Muscle of leg (tissue), 11 donors: ENCODE measurements around the gene HSF4. TPM values are rescaled to one million over a fixed set of nuclear protein-coding genes. Genes with fewer than 3 reads are reported as not detected.

ENCODE experiments used
- DNase-seq: peaks from one replicate; pipeline ENCODE4 v3.0.0; 2013
- H3K27ac ChIP-seq: one replicate; pipeline ENCODE4 v1.5.1; 2013; ENCODE audit warnings: mild to moderate bottlenecking, low read length, control low read depth
- H3K27me3 ChIP-seq: one replicate; pipeline ENCODE4 v1.6.1; 2013; ENCODE audit warnings: low read length; ENCODE audit not compliant: control insufficient read depth, insufficient read depth
- H3K36me3 ChIP-seq: one replicate; pipeline ENCODE4 v1.6.1; 2013; ENCODE audit warnings: low read length; ENCODE audit not compliant: control insufficient read depth, insufficient read depth
- H3K4me1 ChIP-seq: one replicate; pipeline ENCODE4 v1.6.1; 2013; ENCODE audit warnings: low read length; ENCODE audit not compliant: control insufficient read depth, insufficient read depth
- H3K4me3 ChIP-seq: one replicate; pipeline ENCODE4 v1.5.1; 2013; ENCODE audit warnings: low read length, control low read depth
- H3K9me3 ChIP-seq: replicated peaks from 2 replicates; pipeline ENCODE4 v1.6.1; 2013; ENCODE audit warnings: low read depth, low read length; ENCODE audit not compliant: control insufficient read depth
- whole genome bisulfite sequencing: methylation state at CpG from one replicate; pipeline ENCODE4 v1.1.5; 2013; ENCODE audit warnings: missing lambda C conversion rate; ENCODE audit not compliant: insufficient coverage; 5-methylcytosine and 5-hydroxymethylcytosine counted together
- polyA plus RNA-seq, 8 donors: library from polyadenylated mRNA; unstranded; fragments of 120-200 nt; gene quantifications; one replicate each; pipeline versions ENCODE4 v1.2.1 to v1.2.3, GENCODE V29; 2013; ENCODE audit warnings: inconsistent platforms in 1 of 8, low replicate concordance in 1 of 8; ENCODE audit not compliant: insufficient read length in 8 of 8, insufficient read depth in 1 of 8
- total RNA-seq: library from RNA; stranded (reverse); fragments of 120-200 nt; gene quantifications from one replicate; pipeline ENCODE4 v1.2.4, GENCODE V29; 2013

HSF4 gene
- total and polyA plus RNA-seq, 9 donors: 2.1 to 4.7 (median 3.5) TPM

GRCh38 chr16:67184995-67185650 is 20.6 kb downstream of the HSF4 start:
- Histone ChIP-seq H3K36me3 (peaks cover 7% of the 10 kb centered on the region), H3K27me3 (no peaks in the 10 kb centered on the region), H3K4me1 (peaks cover 66% of the 10 kb centered on the region), H3K27ac (no peak overlapping the region), H3K4me3 (peak overlapping the region; percentile 15), H3K9me3 (no peaks in the 10 kb centered on the region)
- WGBS: 9% methylated on average over 41 of the region's 43 CpGs
- peak; percentile 94 for DNase-seq

- WGBS: 15% methylated on average over 4 of the region's 12 CpGs
- no peak overlapping the region for H3K4me3 ChIP-seq
- H3K27me3 ChIP-seq: no peaks in the 10 kb centered on the region
- H3K27ac ChIP-seq: no peak overlapping the region
- no peak for DNase-seq
- peaks cover 71% of the 10 kb centered on the region for H3K4me1 ChIP-seq
- H3K9me3 ChIP-seq: no peaks in the 10 kb centered on the region
- peaks cover 3% of the 10 kb centered on the region for H3K36me3 ChIP-seq
These were observed 21.1 kb downstream of the HSF4 start for GRCh38 chr16:67185651-67186134.

- Histone ChIP-seq H3K9me3 (no peaks in the 10 kb centered on the region), H3K27me3 (no peaks in the 10 kb centered on the region), H3K4me1 (peaks cover 79% of the 10 kb centered on the region), H3K4me3 (no peak overlapping the region), H3K36me3 (no peaks in the 10 kb centered on the region), H3K27ac (no peak overlapping the region)
- 69% methylated on average over 2 of the region's 5 CpGs for WGBS
- no peak for DNase-seq
These were observed 22.0 kb downstream of the HSF4 start for GRCh38 chr16:67186550-67186950.

- no peak overlapping the region for H3K4me3 ChIP-seq
- H3K36me3 ChIP-seq: no peaks in the 10 kb centered on the region
- no peaks in the 10 kb centered on the region for H3K27me3 ChIP-seq
- DNase-seq: peak; percentile 84
- H3K4me1 ChIP-seq: peaks cover 82% of the 10 kb centered on the region
- peak overlapping the region; percentile 63 for H3K27ac ChIP-seq
- 76% methylated on average over 21 of the region's 26 CpGs for WGBS
- no peaks in the 10 kb centered on the region for H3K9me3 ChIP-seq
These were observed 22.8 kb downstream of the HSF4 start for GRCh38 chr16:67187175-67187890.

- Histone ChIP-seq H3K36me3 (peaks cover under 1% of the 10 kb centered on the region), H3K4me1 (peaks cover 84% of the 10 kb centered on the region), H3K4me3 (no peak overlapping the region), H3K27ac (no peak overlapping the region), H3K9me3 (no peaks in the 10 kb centered on the region), H3K27me3 (no peaks in the 10 kb centered on the region)
- WGBS: 30% methylated on average over 2 of the region's 4 CpGs
- no peak for DNase-seq
These were observed 23.8 kb downstream of the HSF4 start for GRCh38 chr16:67188323-67188722.

- Histone ChIP-seq H3K27me3 (no peaks in the 10 kb centered on the region), H3K36me3 (peaks cover 6% of the 10 kb centered on the region), H3K27ac (no peak overlapping the region), H3K4me1 (peaks cover 88% of the 10 kb centered on the region), H3K4me3 (no peak overlapping the region), H3K9me3 (no peaks in the 10 kb centered on the region)
- WGBS: 88% methylated on average over 7 of the region's 15 CpGs
- DNase-seq: no peak
These were observed 24.3 kb downstream of the HSF4 start for GRCh38 chr16:67188798-67189197.

- Histone ChIP-seq H3K4me3 (peak within 1 kb of the TSS; percentile 22), H3K36me3 (peaks cover 18% of the 10 kb centered on the region), H3K27ac (peak within 1 kb of the TSS; percentile 53), H3K4me1 (peaks cover 81% of the 10 kb centered on the region), H3K27me3 (no peaks in the 10 kb centered on the region), H3K9me3 (no peaks in the 10 kb centered on the region)
- DNase-seq: no peak
- WGBS: 21% methylated on average over 3 of the region's 6 CpGs
These were observed 25.5 kb downstream of the HSF4 start, which contains the start of gene EXOC3L1 for GRCh38 chr16:67190041-67190440. EXOC3L1 (minus strand) TSS chr16:67190136; CDS start chr16:67189676, 460 bp downstream.

GRCh38 chr16:67190448-67191399 is 26.2 kb downstream of the HSF4 start:
- 68% methylated on average over 4 of the region's 13 CpGs for WGBS
- peak overlapping the region; percentile 53 for H3K27ac ChIP-seq
- peaks cover 25% of the 10 kb centered on the region for H3K36me3 ChIP-seq
- no peak for DNase-seq
- H3K4me1 ChIP-seq: peaks cover 75% of the 10 kb centered on the region
- no peak overlapping the region for H3K4me3 ChIP-seq
- H3K27me3 ChIP-seq: no peaks in the 10 kb centered on the region
- H3K9me3 ChIP-seq: no peaks in the 10 kb centered on the region

- no peak for DNase-seq
- Histone ChIP-seq H3K27me3 (no peaks in the 10 kb centered on the region), H3K4me3 (peak overlapping the region; percentile 95), H3K36me3 (peaks cover 33% of the 10 kb centered on the region), H3K9me3 (no peaks in the 10 kb centered on the region), H3K4me1 (peaks cover 67% of the 10 kb centered on the region), H3K27ac (no peak overlapping the region)
- WGBS: 40% methylated on average over 2 of the region's 9 CpGs
These were observed 27.0 kb downstream of the HSF4 start for GRCh38 chr16:67191411-67191994.
